SK-N-SH treated with all-trans-retinoic acid at 6 μM for 48 hours (cell line): ENCODE data around the gene DDX1.

ENCODE experiments used
- OSR1 ChIP-seq: fragments of 250-450 bp; sonication (Bioruptor Pico); IDR thresholded peaks from 2 replicates; pipeline ENCODE4 v1.8.0; 2022; ENCODE audit warnings: moderate library complexity, mild to moderate bottlenecking, inconsistent platforms
- RARB ChIP-seq: fragments of 250-450 bp; sonication (Bioruptor Pico); IDR thresholded peaks from 2 replicates; pipeline ENCODE4 v1.8.0; 2021; ENCODE audit warnings: mild to moderate bottlenecking, moderate library complexity
- TSHZ2 ChIP-seq: fragments of 250-450 bp; sonication (Bioruptor Pico); IDR thresholded peaks from 2 replicates; pipeline ENCODE4 v1.5.0; 2020; ENCODE audit warnings: mild to moderate bottlenecking, moderate library complexity
- ZFP30 ChIP-seq: fragments of 450-650 bp; formaldehyde crosslinking; IDR thresholded peaks from 2 replicates; pipeline ENCODE4 v1.5.0; 2022; ENCODE audit warnings: mild to moderate bottlenecking, moderate library complexity

DNA sequence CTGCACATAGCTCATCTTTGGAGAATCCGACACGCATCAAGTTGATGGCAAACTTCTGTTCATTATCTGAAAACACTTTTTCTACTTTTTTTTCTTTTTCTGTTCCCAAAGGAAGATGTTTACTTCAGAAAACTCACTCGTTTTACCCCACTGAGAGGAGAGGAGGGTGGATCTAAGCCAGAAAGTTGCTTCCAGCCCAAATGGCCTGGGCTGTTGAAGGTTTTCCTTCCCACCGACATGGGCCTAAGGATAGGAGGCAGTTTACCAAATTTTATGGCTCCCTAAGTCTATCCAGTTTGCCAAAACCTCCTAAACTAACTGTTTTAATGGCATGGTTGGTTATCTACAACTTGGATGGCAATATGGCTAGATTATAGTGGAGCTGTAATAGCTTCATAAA lies 70.4 kb downstream of the DDX1 start:
- no peak for TF ChIP-seq TSHZ2 (CRISPR knock-in tag)
- no peak for TF ChIP-seq OSR1 (CRISPR knock-in tag)
- no peak for TF ChIP-seq ZFP30 (CRISPR knock-in tag)
- TF ChIP-seq RARB (CRISPR knock-in tag): no peak
